Measurements from ENCODE around the gene OLFML2A.

Gene OLFML2A

GRCh38 chr9:124780757-124781151 lies 3.8 kb downstream of the OLFML2A start:
- Histone ChIP-seq H3K4me1 (ENCODE audit: control insufficient read depth, insufficient read depth, low read depth, low read length) (peaks cover 40% of the 10 kb centered on the region), H3K18ac (ENCODE audit: low read depth in 1 of 2, low read length in 2 of 2) (peak overlapping the region in 1 of 2 experiments; percentile 0), H3K36me3 (ENCODE audit: control insufficient read depth in 1 of 2, insufficient read depth in 2 of 2, low read depth in 1 of 2, low read length in 2 of 2) (no peaks in the 10 kb centered on the region), H2BK120ac (ENCODE audit: low read depth, low read length) (no peak overlapping the region), H3K27me3 (ENCODE audit: control insufficient read depth in 1 of 2, insufficient read depth in 1 of 2, low read length in 2 of 2) (no peaks in the 10 kb centered on the region), H4K91ac (ENCODE audit: low read length) (no peak overlapping the region), H3K14ac (ENCODE audit: low read length in 2 of 2) (no peak overlapping the region), H3K4me2 (ENCODE audit: low read length, poor library complexity, severe bottlenecking) (no peak overlapping the region), H3K23ac (ENCODE audit: low read length in 2 of 2) (no peak overlapping the region), H3K79me1 (replicated peaks; ENCODE audit: low read length, poor library complexity, severe bottlenecking) (peaks cover 17% of the 10 kb centered on the region), H3K4me3 (ENCODE audit: insufficient read depth in 1 of 2, low read depth in 1 of 2, low read length in 2 of 2) (no peak overlapping the region), H2AK5ac (ENCODE audit: low read length, severe bottlenecking) (peak overlapping the region; percentile 90), H3K9ac (ENCODE audit: low read length) (no peak overlapping the region), H3K9me3 (ENCODE audit: control insufficient read depth, low read length) (no peaks in the 10 kb centered on the region), H2AFZ (ENCODE audit: low read depth, low read length) (no peak overlapping the region), H2BK12ac (ENCODE audit: low read length in 2 of 2) (peak overlapping the region in 1 of 2 experiments; percentile 11), H3K4ac (ENCODE audit: low read depth in 1 of 2, low read length in 2 of 2) (no peak overlapping the region), H2BK15ac (ENCODE audit: low read depth, poor library complexity, severe bottlenecking) (no peak overlapping the region), H4K8ac (ENCODE audit: low read length) (no peak overlapping the region), H2BK5ac (ENCODE audit: low read depth, low read length, poor library complexity, severe bottlenecking) (no peak overlapping the region), H3K27ac (ENCODE audit: low read length, poor library complexity, severe bottlenecking) (no peak overlapping the region)
- WGBS = 98% methylated on average over 4 of the region's 4 CpGs
- DNase-seq = no peak

GRCh38 chr9:124781967-124782660 lies 5.2 kb downstream of the OLFML2A start:
- Histone ChIP-seq H2BK12ac (ENCODE audit: low read length in 2 of 2) (no peak overlapping the region), H3K4me2 (ENCODE audit: low read length, poor library complexity, severe bottlenecking) (no peak overlapping the region), H3K9ac (ENCODE audit: low read length) (peak overlapping the region; percentile 41), H3K79me1 (replicated peaks; ENCODE audit: low read length, poor library complexity, severe bottlenecking) (peaks cover 15% of the 10 kb centered on the region), H3K27ac (ENCODE audit: low read length, poor library complexity, severe bottlenecking) (no peak overlapping the region), H3K4me3 (ENCODE audit: insufficient read depth in 1 of 2, low read depth in 1 of 2, low read length in 2 of 2) (no peak overlapping the region), H2BK120ac (ENCODE audit: low read depth, low read length) (no peak overlapping the region), H2AK5ac (ENCODE audit: low read length, severe bottlenecking) (peak overlapping the region; percentile 39), H3K4ac (ENCODE audit: low read depth in 1 of 2, low read length in 2 of 2) (no peak overlapping the region), H3K36me3 (ENCODE audit: control insufficient read depth in 1 of 2, insufficient read depth in 2 of 2, low read depth in 1 of 2, low read length in 2 of 2) (peaks cover 4 to 5% of the 10 kb centered on the region in 2 experiments), H2BK15ac (ENCODE audit: low read depth, poor library complexity, severe bottlenecking) (no peak overlapping the region), H3K14ac (ENCODE audit: low read length in 2 of 2) (peak overlapping the region in 1 of 2 experiments; percentile 71), H2BK5ac (ENCODE audit: low read depth, low read length, poor library complexity, severe bottlenecking) (no peak overlapping the region), H3K23ac (ENCODE audit: low read length in 2 of 2) (no peak overlapping the region), H3K18ac (ENCODE audit: low read depth in 1 of 2, low read length in 2 of 2) (no peak overlapping the region), H3K4me1 (ENCODE audit: control insufficient read depth, insufficient read depth, low read depth, low read length) (peaks cover 38% of the 10 kb centered on the region), H4K91ac (ENCODE audit: low read length) (no peak overlapping the region), H2AFZ (ENCODE audit: low read depth, low read length) (no peak overlapping the region), H4K8ac (ENCODE audit: low read length) (no peak overlapping the region), H3K9me3 (ENCODE audit: control insufficient read depth, low read length) (no peaks in the 10 kb centered on the region), H3K27me3 (ENCODE audit: control insufficient read depth in 1 of 2, insufficient read depth in 1 of 2, low read length in 2 of 2) (no peaks in the 10 kb centered on the region)
- WGBS = 92% methylated on average over 3 of the region's 3 CpGs
- DNase-seq = no peak

GRCh38 chr9:124782661-124783574 lies 6.0 kb downstream of the OLFML2A start:
- Histone ChIP-seq H3K36me3 (ENCODE audit: control insufficient read depth in 1 of 2, insufficient read depth in 2 of 2, low read depth in 1 of 2, low read length in 2 of 2) (peaks cover 7 to 10% of the 10 kb centered on the region in 2 experiments), H3K9ac (ENCODE audit: low read length) (peak overlapping the region; percentile 41), H2AFZ (ENCODE audit: low read depth, low read length) (no peak overlapping the region), H2BK12ac (ENCODE audit: low read length in 2 of 2) (no peak overlapping the region), H3K4me2 (ENCODE audit: low read length, poor library complexity, severe bottlenecking) (no peak overlapping the region), H3K9me3 (ENCODE audit: control insufficient read depth, low read length) (no peaks in the 10 kb centered on the region), H3K4me1 (ENCODE audit: control insufficient read depth, insufficient read depth, low read depth, low read length) (peaks cover 33% of the 10 kb centered on the region), H2BK15ac (ENCODE audit: low read depth, poor library complexity, severe bottlenecking) (no peak overlapping the region), H2BK120ac (ENCODE audit: low read depth, low read length) (no peak overlapping the region), H3K79me1 (replicated peaks; ENCODE audit: low read length, poor library complexity, severe bottlenecking) (peaks cover 14% of the 10 kb centered on the region), H4K91ac (ENCODE audit: low read length) (no peak overlapping the region), H3K4me3 (ENCODE audit: insufficient read depth in 1 of 2, low read depth in 1 of 2, low read length in 2 of 2) (no peak overlapping the region), H3K4ac (ENCODE audit: low read depth in 1 of 2, low read length in 2 of 2) (no peak overlapping the region), H3K23ac (ENCODE audit: low read length in 2 of 2) (no peak overlapping the region), H3K27me3 (ENCODE audit: control insufficient read depth in 1 of 2, insufficient read depth in 1 of 2, low read length in 2 of 2) (no peaks in the 10 kb centered on the region), H3K18ac (ENCODE audit: low read depth in 1 of 2, low read length in 2 of 2) (no peak overlapping the region), H2BK5ac (ENCODE audit: low read depth, low read length, poor library complexity, severe bottlenecking) (no peak overlapping the region), H2AK5ac (ENCODE audit: low read length, severe bottlenecking) (peak overlapping the region; percentile 5), H3K27ac (ENCODE audit: low read length, poor library complexity, severe bottlenecking) (no peak overlapping the region), H4K8ac (ENCODE audit: low read length) (no peak overlapping the region), H3K14ac (ENCODE audit: low read length in 2 of 2) (peak overlapping the region in 1 of 2 experiments; percentile 49)
- WGBS = 88% methylated on average over 7 of the region's 13 CpGs
- no peak for DNase-seq

GRCh38 chr9:124783830-124784229 lies 6.9 kb downstream of the OLFML2A start:
- Histone ChIP-seq H3K4me2 (ENCODE audit: low read length, poor library complexity, severe bottlenecking) (no peak overlapping the region), H3K9me3 (ENCODE audit: control insufficient read depth, low read length) (no peaks in the 10 kb centered on the region), H3K18ac (ENCODE audit: low read depth in 1 of 2, low read length in 2 of 2) (no peak overlapping the region), H3K14ac (ENCODE audit: low read length in 2 of 2) (no peak overlapping the region), H3K27me3 (ENCODE audit: control insufficient read depth in 1 of 2, insufficient read depth in 1 of 2, low read length in 2 of 2) (no peaks in the 10 kb centered on the region), H3K9ac (ENCODE audit: low read length) (peak overlapping the region; percentile 45), H3K4me1 (ENCODE audit: control insufficient read depth, insufficient read depth, low read depth, low read length) (peaks cover 29% of the 10 kb centered on the region), H3K4me3 (ENCODE audit: insufficient read depth in 1 of 2, low read depth in 1 of 2, low read length in 2 of 2) (no peak overlapping the region), H3K36me3 (ENCODE audit: control insufficient read depth in 1 of 2, insufficient read depth in 2 of 2, low read depth in 1 of 2, low read length in 2 of 2) (peaks cover 8 to 14% of the 10 kb centered on the region in 2 experiments), H3K27ac (ENCODE audit: low read length, poor library complexity, severe bottlenecking) (no peak overlapping the region), H2AK5ac (ENCODE audit: low read length, severe bottlenecking) (peak overlapping the region; percentile 15), H3K79me1 (replicated peaks; ENCODE audit: low read length, poor library complexity, severe bottlenecking) (peaks cover 14% of the 10 kb centered on the region), H2BK15ac (ENCODE audit: low read depth, poor library complexity, severe bottlenecking) (no peak overlapping the region), H2BK12ac (ENCODE audit: low read length in 2 of 2) (no peak overlapping the region), H2BK5ac (ENCODE audit: low read depth, low read length, poor library complexity, severe bottlenecking) (no peak overlapping the region), H4K91ac (ENCODE audit: low read length) (no peak overlapping the region), H3K4ac (ENCODE audit: low read depth in 1 of 2, low read length in 2 of 2) (no peak overlapping the region), H3K23ac (ENCODE audit: low read length in 2 of 2) (no peak overlapping the region), H4K8ac (ENCODE audit: low read length) (no peak overlapping the region), H2AFZ (ENCODE audit: low read depth, low read length) (no peak overlapping the region), H2BK120ac (ENCODE audit: low read depth, low read length) (no peak overlapping the region)
- WGBS = no CpG with 5 or more reads among the region's 2 CpGs
- no peak for DNase-seq
